IPS DF 6.9 (cell line): ENCODE data around the gene BAZ2A.
"Not testable (repeated sequence)": the region's sequence is repeated elsewhere in the genome, so short reads cannot be mapped to it uniquely, and the experiment has no call there.

ENCODE experiments used
- DNase-seq: peaks from one replicate; pipeline ENCODE4 v3.0.0-alpha.2; 2013; ENCODE audit warnings: low read depth, low spot score
- H3K27ac ChIP-seq: one replicate; pipeline ENCODE4 v1.5.1; 2013; ENCODE audit warnings: low read length, control low read depth
- H3K27me3 ChIP-seq: 2 replicates; pipeline ENCODE4 v1.6.1; 2013; ENCODE audit warnings: mild to moderate bottlenecking, low read length; ENCODE audit not compliant: control insufficient read depth, insufficient read depth
- H3K36me3 ChIP-seq: 2 replicates; pipeline ENCODE4 v1.6.1; 2013; ENCODE audit warnings: low read length; ENCODE audit not compliant: control insufficient read depth, insufficient read depth
- H3K4me1 ChIP-seq: 2 replicates; pipeline ENCODE4 v1.6.1; 2013; ENCODE audit warnings: low read length; ENCODE audit not compliant: control insufficient read depth, insufficient read depth
- H3K4me3 ChIP-seq: 2 replicates; pipeline ENCODE4 v1.5.1; 2013; ENCODE audit warnings: mild to moderate bottlenecking, low read length
- H3K9me3 ChIP-seq: 2 replicates; pipeline ENCODE4 v1.6.1; 2013; ENCODE audit warnings: low read length, inconsistent platforms; ENCODE audit not compliant: control insufficient read depth, insufficient read depth
- WGBS: extraction: QIAGEN DNeasy Blood & Tissue Kit; methylation state at CpG from one replicate; pipeline ENCODE4 v1.1.7; 2013; ENCODE audit warnings: mixed read lengths, missing lambda C conversion rate; ENCODE audit not compliant: insufficient read length, insufficient coverage; 5-methylcytosine and 5-hydroxymethylcytosine counted together

BAZ2A gene

DNA sequence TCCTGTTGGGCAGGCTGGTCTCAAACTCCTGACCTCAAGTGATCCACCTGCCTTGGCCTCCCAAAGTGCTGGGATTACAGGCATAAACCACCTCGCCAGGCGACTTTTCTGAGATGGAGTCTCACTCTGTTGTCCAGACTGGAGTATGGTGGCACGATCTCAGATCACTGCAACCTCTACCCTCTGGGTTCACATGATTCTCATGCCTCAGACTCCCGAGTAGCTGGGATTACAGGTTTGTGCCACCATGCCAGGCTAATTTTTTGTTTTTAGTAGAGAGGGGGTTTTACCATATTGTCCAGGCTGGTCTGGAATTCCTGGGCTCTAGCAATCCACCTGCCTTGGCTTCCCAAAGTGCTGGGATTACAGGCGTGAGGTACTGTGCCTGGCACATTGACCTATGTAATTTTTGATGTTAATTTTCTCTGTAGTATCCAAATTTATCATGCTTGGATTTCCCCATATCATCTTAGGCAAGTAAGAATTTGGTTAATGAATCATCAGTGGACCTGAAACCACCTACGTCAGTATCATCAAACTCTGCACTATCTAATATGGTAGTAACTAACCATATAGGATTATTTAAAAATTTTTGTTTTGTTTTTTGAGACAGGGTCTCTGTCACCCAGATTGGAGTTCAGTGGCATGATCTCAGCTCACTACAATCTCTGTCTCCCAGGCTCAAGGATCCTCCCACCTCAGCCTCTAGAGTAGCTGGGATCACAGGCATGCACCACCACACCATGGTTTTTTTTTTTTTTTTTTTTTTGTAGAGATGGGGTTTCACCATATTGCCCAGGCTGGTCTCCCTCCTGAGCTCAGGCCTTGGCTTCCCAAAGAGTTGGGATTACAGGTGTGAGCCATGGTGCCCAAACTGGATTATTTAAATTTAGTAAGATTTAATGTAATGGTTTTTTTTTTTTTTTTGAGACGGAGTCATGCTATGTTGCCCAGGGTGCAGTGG lies 27.6 kb upstream of the BAZ2A start:
- no CpG with 5 or more reads among the region's 7 CpGs for WGBS
- H3K36me3 ChIP-seq: no peaks in the 10 kb centered on the region
- no peaks in the 10 kb centered on the region for H3K4me1 ChIP-seq
- no peak overlapping the region for H3K4me3 ChIP-seq
- no peak for DNase-seq
- no peaks in the 10 kb centered on the region for H3K27me3 ChIP-seq
- no peaks in the 10 kb centered on the region; the same call in 1 of the 2 replicates for H3K9me3 ChIP-seq
- no peak overlapping the region for H3K27ac ChIP-seq

DNA sequence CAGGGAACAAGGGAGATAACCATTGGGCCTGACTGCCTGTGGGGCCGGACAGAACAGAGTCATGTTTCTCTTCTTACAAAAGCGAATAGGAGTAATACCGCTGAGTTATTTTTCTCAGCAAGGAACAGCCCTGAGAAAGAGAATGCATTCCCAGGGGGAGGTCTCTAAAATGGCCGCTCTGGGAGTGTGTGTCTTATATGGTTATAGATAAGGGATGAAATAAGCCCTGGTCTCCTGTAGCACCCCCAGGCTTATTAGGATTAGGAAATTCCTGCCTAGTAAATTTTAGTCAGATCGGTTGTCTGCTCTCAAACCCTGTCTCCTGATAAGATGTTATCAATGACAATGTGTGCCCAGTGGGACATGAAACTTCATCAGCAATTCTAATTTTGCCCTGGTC lies 23.7 kb upstream of the BAZ2A start:
- not testable (repeated sequence) for H3K36me3 ChIP-seq, DNase-seq, H3K4me1 ChIP-seq, H3K27ac ChIP-seq, H3K27me3 ChIP-seq, H3K9me3 ChIP-seq, H3K4me3 ChIP-seq
- no CpG with 5 or more reads among the region's 5 CpGs for WGBS

- not testable (repeated sequence) for H3K9me3 ChIP-seq, H3K27ac ChIP-seq, H3K36me3 ChIP-seq, H3K4me1 ChIP-seq, H3K27me3 ChIP-seq, DNase-seq, H3K4me3 ChIP-seq
- no CpG with 5 or more reads among the region's 9 CpGs for WGBS
Observed at GRCh38 chr12:56648023-56648422, 17.9 kb upstream of the BAZ2A start.

DNA sequence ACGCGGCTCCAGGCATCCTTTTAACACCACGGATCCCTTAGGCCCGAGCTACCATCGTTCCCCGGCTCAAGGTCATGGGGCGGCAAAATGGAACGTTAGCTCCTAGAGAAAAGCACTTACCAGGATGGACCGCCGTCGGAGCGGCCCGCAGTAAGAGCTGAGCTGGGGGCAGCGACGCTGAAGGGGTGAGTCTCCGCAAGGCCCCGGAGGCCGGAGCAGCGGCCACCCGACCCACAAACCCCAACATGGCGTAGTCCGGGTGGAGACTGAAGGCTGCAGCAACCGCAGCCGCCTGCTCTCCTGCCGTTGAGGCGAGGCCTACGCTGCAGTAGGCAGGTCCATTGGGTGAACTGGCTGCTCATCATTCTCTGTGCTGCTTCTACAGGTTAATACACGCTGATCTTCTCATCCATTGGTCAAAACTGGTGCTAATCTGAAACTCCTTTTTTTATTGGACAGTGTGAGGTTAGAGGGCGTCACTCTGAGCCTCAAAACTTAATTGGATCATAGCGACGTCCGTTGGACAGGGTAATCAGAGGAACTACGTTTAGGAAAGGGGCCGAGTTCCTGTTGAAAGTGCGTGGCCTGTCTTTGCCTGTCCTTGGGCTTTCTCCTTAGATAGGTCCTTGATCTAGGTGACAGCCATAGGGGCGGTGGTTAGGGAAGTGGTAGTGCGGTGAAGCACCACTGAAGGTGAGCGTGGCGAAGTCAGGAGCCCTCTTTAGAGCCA lies 15.8 kb upstream of the BAZ2A start, which contains the start of gene ATP5F1B:
TSS of gene ATP5F1B (minus strand) at position 268 of the 730 bp plus-strand sequence. CDS start at position 247, 21 bp downstream.
- Histone ChIP-seq H3K4me3 (peak within 1 kb of the TSS; percentile 76), H3K9me3 (no peaks in the 10 kb centered on the region), H3K4me1 (no peaks in the 10 kb centered on the region), H3K27me3 (no peaks in the 10 kb centered on the region), H3K27ac (no peak within 1 kb of the TSS), H3K36me3 (peaks cover 17% of the 10 kb centered on the region)
- WGBS: no CpG with 5 or more reads among the region's 39 CpGs
- peak; percentile 100 for DNase-seq

- peaks cover 17% of the 10 kb centered on the region for H3K36me3 ChIP-seq
- WGBS: no CpG with 5 or more reads among the region's 29 CpGs
- H3K9me3 ChIP-seq: no peaks in the 10 kb centered on the region
- peak overlapping the region; percentile 76 for H3K4me3 ChIP-seq
- DNase-seq: no peak
- H3K27me3 ChIP-seq: no peaks in the 10 kb centered on the region
- H3K4me1 ChIP-seq: no peaks in the 10 kb centered on the region
- H3K27ac ChIP-seq: no peak overlapping the region
Observed at GRCh38 chr12:56645201-56645716, 15.1 kb upstream of the BAZ2A start.

- peaks cover 20% of the 10 kb centered on the region for H3K36me3 ChIP-seq
- H3K27me3 ChIP-seq: no peaks in the 10 kb centered on the region
- no peak for DNase-seq
- H3K4me3 ChIP-seq: peak overlapping the region; percentile 76; the same call in 1 of the 2 replicates
- no peaks in the 10 kb centered on the region for H3K9me3 ChIP-seq
- H3K27ac ChIP-seq: no peak overlapping the region
- H3K4me1 ChIP-seq: no peaks in the 10 kb centered on the region
- no CpG with 5 or more reads among the region's 4 CpGs for WGBS
Observed at GRCh38 chr12:56644654-56645053, 14.5 kb upstream of the BAZ2A start.

- no CpG with 5 or more reads among the region's 6 CpGs for WGBS
- H3K9me3 ChIP-seq: no peaks in the 10 kb centered on the region
- DNase-seq: no peak
- H3K27me3 ChIP-seq: no peaks in the 10 kb centered on the region
- H3K4me3 ChIP-seq: no peak overlapping the region
- no peaks in the 10 kb centered on the region for H3K4me1 ChIP-seq
- peaks cover 25% of the 10 kb centered on the region for H3K36me3 ChIP-seq
- H3K27ac ChIP-seq: no peak overlapping the region
Observed at GRCh38 chr12:56641219-56641618, 11.1 kb upstream of the BAZ2A start.

GRCh38 chr12:56637621-56638020 lies 7.5 kb upstream of the BAZ2A start:
- no CpG with 5 or more reads among the region's 2 CpGs for WGBS
- peaks cover 17% of the 10 kb centered on the region for H3K36me3 ChIP-seq
- H3K27me3 ChIP-seq: no peaks in the 10 kb centered on the region
- no peak overlapping the region for H3K27ac ChIP-seq
- no peak overlapping the region for H3K4me3 ChIP-seq
- no peaks in the 10 kb centered on the region for H3K9me3 ChIP-seq
- DNase-seq: no peak
- H3K4me1 ChIP-seq: peaks cover 3% of the 10 kb centered on the region

DNA sequence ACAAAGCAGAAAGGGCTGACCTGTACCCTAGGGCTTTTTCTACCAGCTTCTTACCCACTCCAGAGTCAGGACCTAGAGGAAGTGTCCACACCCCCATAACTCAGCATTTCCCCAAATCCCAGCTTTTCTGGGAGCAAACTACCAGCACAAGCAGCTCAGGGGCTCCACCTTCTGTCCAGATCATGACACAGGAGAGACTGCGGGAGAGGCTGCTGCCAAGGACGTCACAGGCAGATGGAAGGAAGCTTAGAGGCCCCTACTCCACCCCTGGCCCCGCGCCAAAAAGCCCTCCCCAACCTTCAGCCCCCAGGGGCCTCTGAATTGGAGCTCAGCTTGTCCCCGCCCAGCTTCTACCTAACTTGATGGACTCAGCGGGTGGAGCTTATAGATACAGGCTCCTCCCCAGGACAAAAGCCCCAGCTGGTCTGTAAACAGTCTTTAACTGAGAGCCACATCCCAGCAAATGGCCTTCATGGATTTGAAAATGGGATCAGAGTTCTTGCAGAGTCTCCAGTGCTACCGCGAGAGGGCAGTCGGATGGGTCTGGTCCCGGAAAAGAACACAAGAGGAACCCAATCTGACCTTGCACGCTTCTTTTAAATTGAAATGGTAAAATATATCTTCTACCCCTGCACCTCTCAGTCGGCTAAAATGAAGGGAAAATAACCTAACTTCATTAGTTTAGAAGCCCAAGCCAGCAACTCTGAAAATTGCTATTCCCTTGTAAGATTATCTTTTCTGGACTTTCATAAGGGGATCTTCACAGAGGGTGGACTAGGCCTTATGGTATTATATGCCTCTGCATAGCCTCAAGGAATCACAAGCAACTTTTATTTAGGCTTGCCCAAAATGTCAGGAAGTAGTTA lies 6.8 kb upstream of the BAZ2A start:
- Histone ChIP-seq H3K4me3 (peak overlapping the region; percentile 4; the same call in 1 of the 2 replicates), H3K27me3 (no peaks in the 10 kb centered on the region), H3K27ac (no peak overlapping the region), H3K36me3 (peaks cover 10% of the 10 kb centered on the region; the same call in 1 of the 2 replicates), H3K9me3 (no peaks in the 10 kb centered on the region), H3K4me1 (peaks cover 4% of the 10 kb centered on the region)
- peak; percentile 98 for DNase-seq
- WGBS: no CpG with 5 or more reads among the region's 12 CpGs
